Keratinocyte (primary cell): ENCODE results near the gene IFRD2. TPM values are rescaled to one million over a fixed set of nuclear protein-coding genes. Genes with fewer than 3 reads are reported as not detected.

Source experiments
- DNase-seq: peaks from one replicate; pipeline ENCODE4 v3.0.0-alpha.2; 2011; ENCODE audit warnings: low read depth, missing footprints, low spot score
- FAIRE-seq: peaks from 2 replicates; lab custom pipeline; 2011; peaks lifted over from hg19 to GRCh38; lab: Jason Lieb, UNC
- H2AFZ ChIP-seq: 2 replicates; pipeline ENCODE4 v1.6.0; 2012; ENCODE audit warnings: low read length, control low read depth, inconsistent platforms; ENCODE audit not compliant: control insufficient read depth
- H3K27ac ChIP-seq: 2 replicates; pipeline ENCODE4 v1.5.1; 2011; ENCODE audit warnings: low read length; ENCODE audit not compliant: control insufficient read depth, insufficient read depth
- H3K27me3 ChIP-seq: 3 replicates; pipeline ENCODE4 v1.6.0; 2011; ENCODE audit warnings: low read length; ENCODE audit not compliant: control insufficient read depth, insufficient read depth; ENCODE audit errors: extremely low read depth
- H3K36me3 ChIP-seq, 2 experiments: 2 replicates in 1 of 2; 3 replicates in 1 of 2; pipeline ENCODE4 v1.5.1; 2011; ENCODE audit warnings: low read length in 2 of 2, mild to moderate bottlenecking in 1 of 2; ENCODE audit not compliant: control insufficient read depth in 2 of 2, insufficient read depth in 2 of 2; ENCODE audit errors: extremely low read depth in 1 of 2
- H3K4me1 ChIP-seq: 3 replicates; pipeline ENCODE4 v1.5.1; 2011; ENCODE audit warnings: low read length; ENCODE audit not compliant: control insufficient read depth, insufficient read depth; ENCODE audit errors: extremely low read depth
- H3K4me2 ChIP-seq: 3 replicates; pipeline ENCODE4 v1.6.0; 2011; ENCODE audit warnings: low read depth, low read length; ENCODE audit not compliant: control insufficient read depth, insufficient read depth; ENCODE audit errors: extremely low read depth
- H3K4me3 ChIP-seq, 3 experiments: fragments of 200-600 bp in 1 of 3; sonication (generic) in 1 of 3; 2 replicates in 2 of 3; 3 replicates in 1 of 3; pipeline ENCODE4 v1.5.1; 2011 to 2016; ENCODE audit warnings: low read length in 3 of 3, mild to moderate bottlenecking in 3 of 3, control low read depth in 2 of 3, inconsistent platforms in 1 of 3, low read depth in 1 of 3, mixed read lengths in 1 of 3, mixed run types in 1 of 3, moderate library complexity in 1 of 3; ENCODE audit not compliant: control insufficient read depth in 2 of 3, insufficient read depth in 2 of 3; ENCODE audit errors: extremely low read depth in 1 of 3
- H3K79me2 ChIP-seq: 2 replicates; pipeline ENCODE4 v1.6.0; 2012; ENCODE audit warnings: low read length; ENCODE audit not compliant: control insufficient read depth, insufficient read depth
- H3K9ac ChIP-seq: 3 replicates; pipeline ENCODE4 v1.6.0; 2011; ENCODE audit warnings: low read length; ENCODE audit not compliant: control insufficient read depth, insufficient read depth; ENCODE audit errors: extremely low read depth
- H3K9me1 ChIP-seq: 3 replicates; pipeline ENCODE4 v1.6.0; 2011; ENCODE audit warnings: low read length; ENCODE audit not compliant: control insufficient read depth, insufficient read depth; ENCODE audit errors: extremely low read depth
- H3K9me3 ChIP-seq: 2 replicates; pipeline ENCODE4 v1.5.1; 2012; ENCODE audit warnings: low read depth, low read length; ENCODE audit not compliant: control insufficient read depth
- H4K20me1 ChIP-seq: 3 replicates; pipeline ENCODE4 v1.6.0; 2011; ENCODE audit warnings: low read length; ENCODE audit not compliant: control insufficient read depth, insufficient read depth; ENCODE audit errors: extremely low read depth
- EZH2 ChIP-seq: IDR thresholded peaks from one replicate; pipeline ENCODE4 v1.6.1; 2012; ENCODE audit warnings: inconsistent platforms, mild to moderate bottlenecking, low read length, moderate library complexity
- dilution Hi-C: fragments of 300-500 bp; cut with MboI; formaldehyde crosslinking; loops from one replicate; pipeline ENCODE4 v1.7.0; 2020; ENCODE audit warnings: low sequenced_read_pairs; ENCODE audit not compliant: extremely low pct_ligation_motif_present
- polyA plus RNA-seq, 5 experiments: library from polyadenylated mRNA; depleted of rRNA in 3 of 5; stranded (reverse) in 3 of 5; stranded (forward) in 1 of 5; unstranded in 1 of 5; fragments of >200 nt; gene quantifications; 1 replicate in 1 of 5; 2 replicates in 3 of 5; 3 replicates in 1 of 5; pipeline versions ENCODE4 v1.2.1 to v1.2.3, GENCODE V29; 2011 to 2012; ENCODE audit warnings: missing spikeins in 2 of 5, low read depth in 1 of 5, low replicate concordance in 1 of 5
- TF ChIP-seq, protein P1 (sequence below), 3 experiments: IDR thresholded peaks in 1 of 3; conservative IDR thresholded peaks in 1 of 3; optimal IDR thresholded peaks in 1 of 3; 2 replicates in 2 of 3; 3 replicates in 1 of 3; pipeline versions ENCODE3 to v1.5.1; 2011; ENCODE audit warnings: low read length in 3 of 3, mild to moderate bottlenecking in 3 of 3, moderate library complexity in 2 of 3, control low read depth in 1 of 3, inconsistent platforms in 1 of 3; ENCODE audit not compliant: insufficient read depth in 2 of 3; ENCODE audit errors: extremely low read depth in 1 of 3

IFRD2 gene
- polyA plus RNA-seq, 1 donor (not counting 4 experiments of a cell fraction or from before 2014, with no cell fraction given) = 50.3 TPM

GRCh38 chr3:50304601-50305000 is 12.4 kb upstream of the IFRD2 start:
- H3K27ac ChIP-seq = peak overlapping the region; percentile 73
- FAIRE-seq = peak; percentile 79
- H2AFZ ChIP-seq = no peak overlapping the region

GRCh38 chr3:50303013-50303815 is 11.0 kb upstream of the IFRD2 start, which contains the start of gene HYAL1:
Gene HYAL1 (minus strand): TSS chr3:50303574. CDS start chr3:50302956, 618 bp downstream.
- peak within 1 kb of the TSS in 2 of 3 experiments; percentile 11 to 14 for H3K4me3 ChIP-seq
- dilution Hi-C loops = no loop called here
- H3K27me3 ChIP-seq = no peaks in the 10 kb centered on the region
- H3K4me1 ChIP-seq = peaks cover 36% of the 10 kb centered on the region
- peak within 1 kb of the TSS; percentile 41 for H3K9ac ChIP-seq
- H3K9me3 ChIP-seq = no peaks in the 10 kb centered on the region
- no peaks in the 10 kb centered on the region for H4K20me1 ChIP-seq
- peak within 1 kb of the TSS; percentile 37 for H3K4me2 ChIP-seq
- H2AFZ ChIP-seq = no peak within 1 kb of the TSS
- peak within 1 kb of the TSS; percentile 60 for H3K27ac ChIP-seq
- H3K79me2 ChIP-seq = peaks cover 8% of the 10 kb centered on the region
- TF ChIP-seq EZH2 = no peak
- TF ChIP-seq, protein P1, sequence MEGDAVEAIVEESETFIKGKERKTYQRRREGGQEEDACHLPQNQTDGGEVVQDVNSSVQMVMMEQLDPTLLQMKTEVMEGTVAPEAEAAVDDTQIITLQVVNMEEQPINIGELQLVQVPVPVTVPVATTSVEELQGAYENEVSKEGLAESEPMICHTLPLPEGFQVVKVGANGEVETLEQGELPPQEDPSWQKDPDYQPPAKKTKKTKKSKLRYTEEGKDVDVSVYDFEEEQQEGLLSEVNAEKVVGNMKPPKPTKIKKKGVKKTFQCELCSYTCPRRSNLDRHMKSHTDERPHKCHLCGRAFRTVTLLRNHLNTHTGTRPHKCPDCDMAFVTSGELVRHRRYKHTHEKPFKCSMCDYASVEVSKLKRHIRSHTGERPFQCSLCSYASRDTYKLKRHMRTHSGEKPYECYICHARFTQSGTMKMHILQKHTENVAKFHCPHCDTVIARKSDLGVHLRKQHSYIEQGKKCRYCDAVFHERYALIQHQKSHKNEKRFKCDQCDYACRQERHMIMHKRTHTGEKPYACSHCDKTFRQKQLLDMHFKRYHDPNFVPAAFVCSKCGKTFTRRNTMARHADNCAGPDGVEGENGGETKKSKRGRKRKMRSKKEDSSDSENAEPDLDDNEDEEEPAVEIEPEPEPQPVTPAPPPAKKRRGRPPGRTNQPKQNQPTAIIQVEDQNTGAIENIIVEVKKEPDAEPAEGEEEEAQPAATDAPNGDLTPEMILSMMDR (optimal IDR thresholded peaks at IDR 0.05 in 1 of 3, IDR thresholded peaks at IDR 0.05 in 1 of 3, conservative IDR thresholded peaks at IDR 0.05 in 1 of 3; ENCODE audit: extremely low read depth in 1 of 3, insufficient read depth in 2 of 3, low read length in 3 of 3) = peak in 2 of 3 experiments; percentile 12 to 26
- H3K9me1 ChIP-seq = peaks cover 3% of the 10 kb centered on the region
- H3K36me3 ChIP-seq = no peaks in the 10 kb centered on the region
- DNase-seq = no peak
- FAIRE-seq = peak; percentile 13

More at GRCh38 chr3:50304601-50305000, 12.4 kb upstream of the IFRD2 start:
- Histone ChIP-seq H3K9ac (peak overlapping the region; percentile 1), H3K4me3 (no peak overlapping the region), H3K4me2 (no peak overlapping the region), H3K36me3 (no peaks in the 10 kb centered on the region), H3K27me3 (no peaks in the 10 kb centered on the region), H4K20me1 (no peaks in the 10 kb centered on the region), H3K9me3 (no peaks in the 10 kb centered on the region), H3K79me2 (peaks cover 3% of the 10 kb centered on the region), H3K9me1 (peaks cover 2% of the 10 kb centered on the region), H3K4me1 (peaks cover 33% of the 10 kb centered on the region)
- no peak for DNase-seq
- no peak for TF ChIP-seq EZH2
- TF ChIP-seq, protein P1 (optimal IDR thresholded peaks at IDR 0.05 in 1 of 3, IDR thresholded peaks at IDR 0.05 in 1 of 3, conservative IDR thresholded peaks at IDR 0.05 in 1 of 3; ENCODE audit: extremely low read depth in 1 of 3, insufficient read depth in 2 of 3, low read length in 3 of 3) = no peak
- dilution Hi-C loops = no loop called here
